OCI-LY3 (cell line): ENCODE data around the gene CCDC86.

ENCODE experiments used
- EZH2phosphoT487 ChIP-seq: fragments of 200-600 bp; shearing (Covaris generic); IDR thresholded peaks from 2 replicates; pipeline ENCODE4 v1.6.1; 2018; ENCODE audit warnings: antibody characterized with exemption, mixed run types, low read depth
- TF ChIP-seq, protein P1 (sequence below): fragments of 200-600, 300-600 bp; sonication (generic); IDR thresholded peaks from 2 replicates; pipeline ENCODE4 v1.5.1; 2014; ENCODE audit warnings: antibody characterized with exemption, low read length, low read depth

GRCh38 chr11:60797846-60798630 lies 43.9 kb upstream of the CCDC86 start:
- TF ChIP-seq, protein P1, sequence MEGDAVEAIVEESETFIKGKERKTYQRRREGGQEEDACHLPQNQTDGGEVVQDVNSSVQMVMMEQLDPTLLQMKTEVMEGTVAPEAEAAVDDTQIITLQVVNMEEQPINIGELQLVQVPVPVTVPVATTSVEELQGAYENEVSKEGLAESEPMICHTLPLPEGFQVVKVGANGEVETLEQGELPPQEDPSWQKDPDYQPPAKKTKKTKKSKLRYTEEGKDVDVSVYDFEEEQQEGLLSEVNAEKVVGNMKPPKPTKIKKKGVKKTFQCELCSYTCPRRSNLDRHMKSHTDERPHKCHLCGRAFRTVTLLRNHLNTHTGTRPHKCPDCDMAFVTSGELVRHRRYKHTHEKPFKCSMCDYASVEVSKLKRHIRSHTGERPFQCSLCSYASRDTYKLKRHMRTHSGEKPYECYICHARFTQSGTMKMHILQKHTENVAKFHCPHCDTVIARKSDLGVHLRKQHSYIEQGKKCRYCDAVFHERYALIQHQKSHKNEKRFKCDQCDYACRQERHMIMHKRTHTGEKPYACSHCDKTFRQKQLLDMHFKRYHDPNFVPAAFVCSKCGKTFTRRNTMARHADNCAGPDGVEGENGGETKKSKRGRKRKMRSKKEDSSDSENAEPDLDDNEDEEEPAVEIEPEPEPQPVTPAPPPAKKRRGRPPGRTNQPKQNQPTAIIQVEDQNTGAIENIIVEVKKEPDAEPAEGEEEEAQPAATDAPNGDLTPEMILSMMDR, result no peak
- no peak for TF ChIP-seq EZH2phosphoT487
